ENCODE results near the gene CLIC2. TPM values are rescaled to one million over a fixed set of nuclear protein-coding genes. Genes with fewer than 3 reads are reported as not detected.
"Not testable (repeated sequence)": the region's sequence is repeated elsewhere in the genome, so short reads cannot be mapped to it uniquely, and the experiment has no call there.

The CLIC2 gene
- total RNA-seq, result 11.7 TPM
- long read RNA-seq, partial matches to known transcripts, result 2 of 6 reads
- long read RNA-seq, other reads (novel, unspliced or antisense), result 0 of 6 reads

DNA sequence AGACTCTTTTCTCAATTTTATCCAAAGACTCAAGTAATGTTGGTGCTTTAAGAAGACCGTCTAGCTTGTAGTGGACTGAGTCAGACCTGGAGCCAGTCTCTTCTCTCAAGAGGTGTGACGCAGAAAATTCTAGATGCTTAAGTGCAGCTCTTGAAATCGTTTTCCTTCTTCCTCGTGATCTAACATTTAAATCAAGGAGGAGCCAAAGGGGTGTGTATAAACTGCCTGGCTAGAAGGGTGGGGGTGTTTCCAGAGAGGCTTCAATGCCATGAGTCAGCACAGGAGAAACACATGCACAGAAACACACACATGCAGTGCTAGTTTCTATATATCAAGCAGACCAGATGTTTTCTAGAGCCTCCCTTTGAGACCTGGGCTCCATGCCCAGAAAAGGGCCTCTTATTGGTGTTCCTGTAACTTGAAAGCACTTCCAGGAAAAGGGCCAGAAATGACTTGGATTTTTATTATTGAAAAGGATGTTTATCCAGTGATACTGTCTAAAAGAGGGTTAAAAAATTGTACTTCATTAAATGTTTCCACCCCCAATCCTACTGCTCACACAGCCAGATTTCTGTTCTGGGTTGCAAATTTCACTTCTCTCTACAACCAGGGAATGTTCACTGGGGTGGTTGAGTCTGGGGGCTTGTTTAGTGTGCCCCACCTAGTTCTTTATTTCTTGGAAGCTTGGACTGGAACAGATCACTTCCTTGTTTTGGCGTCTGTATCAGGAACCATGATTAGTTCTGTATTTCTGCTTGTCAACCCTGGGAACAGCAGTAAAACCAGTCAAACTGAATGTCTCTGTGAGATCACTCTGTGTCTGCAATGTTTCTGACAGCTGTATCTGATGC is at the start of gene CLIC2:
CLIC2 (minus strand) TSS at position 129 of the 851 bp plus-strand sequence. CDS start 187 bp downstream, outside the sequence.
- peak within 1 kb of the TSS; percentile 62 for H3K4me3 ChIP-seq
- no peaks in the 10 kb centered on the region for H3K9me3 ChIP-seq (replicated peaks)
- H3K27me3 ChIP-seq (ENCODE audit: low read depth), result no peaks in the 10 kb centered on the region
- peak within 1 kb of the TSS; percentile 75 for H3K27ac ChIP-seq (replicated peaks)
- peak; percentile 30 for DNase-seq
- TF ChIP-seq, protein P1, sequence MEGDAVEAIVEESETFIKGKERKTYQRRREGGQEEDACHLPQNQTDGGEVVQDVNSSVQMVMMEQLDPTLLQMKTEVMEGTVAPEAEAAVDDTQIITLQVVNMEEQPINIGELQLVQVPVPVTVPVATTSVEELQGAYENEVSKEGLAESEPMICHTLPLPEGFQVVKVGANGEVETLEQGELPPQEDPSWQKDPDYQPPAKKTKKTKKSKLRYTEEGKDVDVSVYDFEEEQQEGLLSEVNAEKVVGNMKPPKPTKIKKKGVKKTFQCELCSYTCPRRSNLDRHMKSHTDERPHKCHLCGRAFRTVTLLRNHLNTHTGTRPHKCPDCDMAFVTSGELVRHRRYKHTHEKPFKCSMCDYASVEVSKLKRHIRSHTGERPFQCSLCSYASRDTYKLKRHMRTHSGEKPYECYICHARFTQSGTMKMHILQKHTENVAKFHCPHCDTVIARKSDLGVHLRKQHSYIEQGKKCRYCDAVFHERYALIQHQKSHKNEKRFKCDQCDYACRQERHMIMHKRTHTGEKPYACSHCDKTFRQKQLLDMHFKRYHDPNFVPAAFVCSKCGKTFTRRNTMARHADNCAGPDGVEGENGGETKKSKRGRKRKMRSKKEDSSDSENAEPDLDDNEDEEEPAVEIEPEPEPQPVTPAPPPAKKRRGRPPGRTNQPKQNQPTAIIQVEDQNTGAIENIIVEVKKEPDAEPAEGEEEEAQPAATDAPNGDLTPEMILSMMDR (IDR thresholded peaks at IDR 0.05; ENCODE audit: borderline replicate concordance), result no peak
- intact Hi-C loops (cut with micrococcal nuclease), result no loop called here
- H3K4me1 ChIP-seq, result no peaks in the 10 kb centered on the region
- H3K36me3 ChIP-seq, result no peaks in the 10 kb centered on the region

DNA sequence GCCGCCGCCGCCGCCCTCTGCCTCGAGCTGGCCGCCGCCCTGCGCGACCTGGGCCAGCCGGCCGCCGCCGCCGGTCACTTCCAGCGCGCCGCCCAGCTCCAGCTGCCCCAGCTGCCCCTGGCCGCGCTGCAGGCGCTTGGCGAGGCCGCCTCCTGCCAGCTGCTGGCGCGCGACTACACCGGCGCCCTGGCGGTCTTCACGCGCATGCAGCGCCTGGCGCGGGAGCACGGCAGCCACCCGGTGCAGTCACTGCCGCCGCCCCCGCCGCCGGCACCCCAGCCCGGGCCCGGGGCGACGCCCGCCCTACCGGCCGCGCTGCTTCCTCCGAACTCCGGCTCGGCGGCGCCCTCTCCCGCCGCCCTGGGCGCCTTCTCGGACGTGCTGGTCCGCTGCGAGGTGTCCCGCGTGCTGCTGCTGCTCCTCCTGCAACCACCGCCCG is 48.1 kb upstream of the CLIC2 start:
- H3K9me3 ChIP-seq (replicated peaks); H3K4me3 ChIP-seq; H3K4me1 ChIP-seq; DNase-seq; intact Hi-C loops (cut with micrococcal nuclease); H3K27me3 ChIP-seq (ENCODE audit: low read depth); H3K36me3 ChIP-seq; H3K27ac ChIP-seq (replicated peaks): not testable (repeated sequence)

DNA sequence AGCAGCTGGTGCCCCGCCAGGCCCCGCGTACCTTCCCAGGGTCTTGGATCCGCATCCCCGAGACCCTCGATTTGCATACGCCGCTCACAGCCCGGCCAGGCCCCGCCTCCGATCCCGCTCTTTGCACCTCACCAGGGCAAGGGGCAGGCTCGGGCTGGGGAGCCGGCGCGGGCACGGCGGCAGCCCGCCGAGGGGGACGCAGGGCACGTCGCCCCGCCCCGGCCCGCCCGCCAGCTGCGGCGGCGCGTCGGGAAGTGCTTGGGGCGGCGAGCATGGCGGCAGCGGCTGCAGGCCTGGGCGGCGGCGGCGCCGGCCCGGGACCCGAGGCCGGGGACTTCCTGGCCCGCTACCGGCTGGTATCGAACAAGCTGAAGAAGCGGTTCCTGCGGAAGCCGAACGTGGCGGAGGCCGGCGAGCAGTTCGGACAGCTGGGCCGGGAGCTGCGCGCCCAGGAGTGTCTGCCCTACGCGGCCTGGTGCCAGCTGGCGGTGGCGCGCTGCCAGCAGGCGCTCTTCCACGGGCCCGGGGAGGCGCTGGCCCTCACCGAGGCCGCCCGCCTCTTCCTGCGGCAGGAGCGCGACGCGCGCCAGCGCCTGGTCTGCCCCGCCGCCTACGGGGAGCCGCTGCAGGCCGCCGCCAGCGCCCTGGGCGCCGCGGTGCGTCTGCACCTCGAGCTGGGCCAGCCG is 47.6 kb upstream of the CLIC2 start, which contains the start of gene F8A2:
F8A2 (plus strand) TSS at position 253 of the 686 bp plus-strand sequence; CDS start at position 273, 20 bp downstream.
- H3K27me3 ChIP-seq (ENCODE audit: low read depth); H3K9me3 ChIP-seq (replicated peaks); intact Hi-C loops (cut with micrococcal nuclease): not testable (repeated sequence)

DNA sequence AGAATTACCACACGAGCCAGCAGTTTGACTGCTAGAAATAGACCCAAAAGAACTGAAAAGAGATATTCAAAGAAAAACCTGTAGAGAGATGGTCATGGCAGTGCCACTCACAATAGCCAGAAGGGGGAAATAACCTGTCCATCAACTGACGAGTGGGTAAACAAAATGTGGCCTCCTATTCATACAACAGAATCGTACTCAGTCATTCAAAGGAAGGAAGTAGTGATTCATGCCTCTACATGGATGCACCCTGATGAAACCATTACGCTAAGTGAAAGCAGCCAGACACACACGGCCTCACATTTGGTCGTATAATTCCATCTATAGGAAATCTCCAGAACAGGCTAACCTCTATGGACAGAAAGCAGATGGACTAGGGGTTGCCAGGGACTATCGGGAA is 45.4 kb upstream of the CLIC2 start:
- H3K4me1 ChIP-seq; H3K9me3 ChIP-seq (replicated peaks); H3K36me3 ChIP-seq; DNase-seq; H3K27ac ChIP-seq (replicated peaks); H3K4me3 ChIP-seq; intact Hi-C loops (cut with micrococcal nuclease); H3K27me3 ChIP-seq (ENCODE audit: low read depth): not testable (repeated sequence)

More for the DNA sequence above, 47.6 kb upstream of the CLIC2 start, which contains the start of gene F8A2:
- H3K36me3 ChIP-seq; H3K4me3 ChIP-seq; H3K27ac ChIP-seq (replicated peaks); H3K4me1 ChIP-seq; DNase-seq: not testable (repeated sequence)

DNA sequence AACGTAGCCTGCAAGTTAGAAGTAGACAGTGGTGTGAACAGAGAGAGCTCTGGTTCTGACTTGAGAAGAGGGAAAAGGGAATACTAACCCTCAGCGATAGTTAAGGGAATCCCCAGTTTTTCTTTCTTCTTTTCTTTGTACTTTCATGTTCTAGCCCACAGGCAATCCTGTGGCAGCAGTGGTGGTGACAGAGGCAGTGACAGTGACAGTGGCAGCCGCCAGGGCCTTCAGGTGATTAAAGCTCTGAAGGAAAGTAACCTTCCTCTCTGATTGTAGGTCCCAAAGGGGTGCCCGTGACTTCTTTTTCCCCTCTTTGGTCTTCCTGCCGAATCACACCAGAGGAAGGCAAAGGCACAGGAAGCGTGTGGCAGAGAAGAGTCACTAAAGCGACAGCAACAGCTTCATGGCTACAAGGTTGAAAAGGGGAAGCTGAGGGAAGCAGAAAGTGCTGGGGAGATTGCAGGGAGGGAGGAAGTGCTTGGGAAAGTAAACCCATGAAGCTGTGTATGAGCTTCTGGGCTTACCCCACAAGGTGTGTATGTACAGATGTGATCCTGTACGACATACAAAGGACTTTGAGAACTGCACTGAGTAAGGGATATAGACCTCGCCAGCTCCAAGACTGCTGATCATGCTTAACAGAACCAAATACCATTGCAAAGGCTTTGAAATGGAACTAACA is 39.5 kb upstream of the CLIC2 start:
- H3K27me3 ChIP-seq (ENCODE audit: low read depth); intact Hi-C loops (cut with micrococcal nuclease); H3K4me1 ChIP-seq; H3K9me3 ChIP-seq (replicated peaks); H3K27ac ChIP-seq (replicated peaks); H3K36me3 ChIP-seq; DNase-seq; H3K4me3 ChIP-seq: not testable (repeated sequence)

DNA sequence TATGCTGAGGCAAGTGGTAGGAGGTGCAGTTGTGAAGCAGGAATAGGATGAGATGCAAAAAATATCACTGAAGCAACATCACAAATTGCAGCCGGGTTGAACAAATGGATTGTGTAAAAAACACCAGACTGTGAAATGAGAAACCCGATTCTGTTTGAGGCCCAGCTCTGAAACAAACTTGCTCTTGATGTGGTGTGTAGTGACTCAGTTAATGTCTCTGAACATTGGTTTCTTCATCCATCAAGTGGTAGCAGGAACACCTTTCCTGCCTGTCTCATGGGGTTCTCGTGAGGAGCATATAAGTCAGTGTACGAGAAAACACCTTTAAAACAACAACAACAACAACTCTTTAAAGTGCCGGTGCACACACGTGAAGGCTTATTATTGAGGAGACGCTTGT is 29.3 kb upstream of the CLIC2 start:
- DNase-seq; H3K27me3 ChIP-seq (ENCODE audit: low read depth); H3K36me3 ChIP-seq; H3K27ac ChIP-seq (replicated peaks); H3K4me3 ChIP-seq; intact Hi-C loops (cut with micrococcal nuclease); H3K9me3 ChIP-seq (replicated peaks); H3K4me1 ChIP-seq: not testable (repeated sequence)

DNA sequence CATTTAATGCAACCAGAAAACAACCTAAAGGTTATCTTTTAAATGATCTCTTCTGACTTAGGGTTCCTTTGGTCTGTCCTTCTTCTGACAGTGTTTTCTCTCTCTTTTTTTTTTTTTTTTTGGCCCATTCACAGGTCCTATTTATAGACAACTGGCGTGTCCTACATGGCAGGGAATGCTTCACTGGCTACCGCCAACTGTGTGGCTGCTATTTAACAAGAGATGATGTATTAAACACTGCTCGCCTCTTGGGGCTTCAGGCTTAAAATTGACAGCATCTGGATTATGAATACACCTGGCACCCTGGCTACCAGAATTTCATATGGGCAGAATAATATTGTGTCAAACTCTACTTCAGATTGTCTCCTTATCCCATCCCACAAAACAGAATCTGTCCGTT is 15.0 kb upstream of the CLIC2 start:
- intact Hi-C loops (cut with micrococcal nuclease); H3K27me3 ChIP-seq (ENCODE audit: low read depth); H3K4me1 ChIP-seq; H3K9me3 ChIP-seq (replicated peaks); H3K27ac ChIP-seq (replicated peaks); H3K36me3 ChIP-seq; H3K4me3 ChIP-seq; DNase-seq: not testable (repeated sequence)

DNA sequence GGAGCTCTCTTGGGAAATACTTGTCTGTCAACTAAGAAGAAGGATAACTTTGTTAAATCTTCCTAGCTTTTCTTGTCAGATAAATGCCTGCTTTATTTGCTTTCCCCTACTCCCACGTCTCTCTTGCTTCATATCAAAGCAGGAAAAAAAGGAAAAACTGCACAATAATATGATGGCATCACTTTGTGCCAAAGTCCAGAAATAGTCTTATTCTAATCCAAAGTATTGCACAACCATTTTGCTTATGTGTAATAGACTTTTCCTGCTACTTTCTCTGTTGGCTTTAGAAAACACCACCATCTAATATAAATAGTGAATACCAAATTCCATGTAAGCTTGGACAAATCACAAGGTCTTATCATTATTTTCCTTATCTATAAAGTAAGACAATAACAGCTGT is 11.3 kb upstream of the CLIC2 start:
- intact Hi-C loops (cut with micrococcal nuclease); H3K36me3 ChIP-seq; H3K27me3 ChIP-seq (ENCODE audit: low read depth); H3K4me1 ChIP-seq; H3K9me3 ChIP-seq (replicated peaks); DNase-seq; H3K4me3 ChIP-seq; H3K27ac ChIP-seq (replicated peaks): not testable (repeated sequence)

DNA sequence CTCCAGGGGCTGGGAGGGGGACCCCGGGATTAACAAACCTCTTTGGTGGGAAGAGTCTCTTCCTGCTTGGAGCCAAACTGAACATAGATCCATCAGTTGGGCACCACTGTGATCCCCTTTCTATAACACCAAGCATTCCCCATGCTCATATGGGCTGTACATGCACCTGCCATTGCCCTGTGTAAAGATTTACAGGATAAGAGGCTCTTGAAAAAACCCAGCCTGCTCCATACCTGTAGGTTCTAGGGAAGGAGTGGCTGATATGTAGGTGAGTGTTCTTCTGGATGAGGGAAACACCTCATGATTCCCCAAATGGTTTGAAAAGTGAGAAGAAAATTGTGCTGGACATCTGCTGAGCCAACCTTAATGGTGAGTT is 911 bp upstream of the CLIC2 start:
- H3K36me3 ChIP-seq; H3K27me3 ChIP-seq (ENCODE audit: low read depth); H3K4me1 ChIP-seq; H3K9me3 ChIP-seq (replicated peaks); DNase-seq; intact Hi-C loops (cut with micrococcal nuclease); H3K4me3 ChIP-seq: not testable (repeated sequence)
- peak overlapping the region; percentile 75 for H3K27ac ChIP-seq (replicated peaks)
